ENCODE measurements around the gene PBXIP1. TPM values are rescaled to one million over a fixed set of nuclear protein-coding genes. Genes with fewer than 3 reads are reported as not detected.

The PBXIP1 gene
- total and polyA plus RNA-seq, 2 of the 13 experiments (the other 11 are each of a cell fraction or from before 2014, with no cell fraction given), result 16.3 to 31.9 TPM

DNA sequence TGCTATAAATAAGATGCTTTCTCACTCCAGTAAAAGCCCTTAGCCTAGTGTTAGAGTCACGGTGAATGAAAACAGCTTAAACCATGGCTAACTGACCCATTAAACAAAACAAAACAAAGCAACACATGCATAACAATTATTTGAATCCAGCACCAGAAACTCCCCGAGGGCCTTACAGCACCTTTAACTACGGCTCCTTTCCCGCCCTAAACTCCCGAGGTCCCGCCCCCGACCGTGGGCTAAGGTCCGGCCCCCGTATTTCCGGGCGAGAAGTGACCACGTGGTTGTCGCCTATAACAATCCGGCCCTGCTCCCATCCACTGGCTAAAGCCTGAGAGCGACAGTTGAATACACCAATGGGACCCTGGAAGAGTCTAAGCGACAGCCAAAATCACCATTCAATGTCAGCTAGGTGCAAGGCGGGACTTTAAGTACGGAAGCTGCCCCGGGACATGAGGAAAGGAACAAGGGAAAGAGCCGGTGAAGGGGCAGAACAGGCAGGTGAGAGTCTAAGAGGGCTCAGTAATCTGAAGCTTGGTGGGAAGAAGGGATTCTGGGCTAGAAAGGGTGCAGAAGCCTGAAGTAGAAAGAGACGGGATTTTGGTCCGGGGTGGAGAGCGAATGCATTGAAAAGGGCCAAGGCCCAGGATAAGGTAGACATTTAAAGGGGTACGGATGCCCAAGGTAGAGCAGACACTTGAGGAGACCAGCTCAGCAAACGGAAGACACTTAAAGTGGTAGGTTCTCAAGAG lies 27.2 kb upstream of the PBXIP1 start, which contains the start of gene FLAD1 (continued):
- TF ChIP-seq, protein P1, sequence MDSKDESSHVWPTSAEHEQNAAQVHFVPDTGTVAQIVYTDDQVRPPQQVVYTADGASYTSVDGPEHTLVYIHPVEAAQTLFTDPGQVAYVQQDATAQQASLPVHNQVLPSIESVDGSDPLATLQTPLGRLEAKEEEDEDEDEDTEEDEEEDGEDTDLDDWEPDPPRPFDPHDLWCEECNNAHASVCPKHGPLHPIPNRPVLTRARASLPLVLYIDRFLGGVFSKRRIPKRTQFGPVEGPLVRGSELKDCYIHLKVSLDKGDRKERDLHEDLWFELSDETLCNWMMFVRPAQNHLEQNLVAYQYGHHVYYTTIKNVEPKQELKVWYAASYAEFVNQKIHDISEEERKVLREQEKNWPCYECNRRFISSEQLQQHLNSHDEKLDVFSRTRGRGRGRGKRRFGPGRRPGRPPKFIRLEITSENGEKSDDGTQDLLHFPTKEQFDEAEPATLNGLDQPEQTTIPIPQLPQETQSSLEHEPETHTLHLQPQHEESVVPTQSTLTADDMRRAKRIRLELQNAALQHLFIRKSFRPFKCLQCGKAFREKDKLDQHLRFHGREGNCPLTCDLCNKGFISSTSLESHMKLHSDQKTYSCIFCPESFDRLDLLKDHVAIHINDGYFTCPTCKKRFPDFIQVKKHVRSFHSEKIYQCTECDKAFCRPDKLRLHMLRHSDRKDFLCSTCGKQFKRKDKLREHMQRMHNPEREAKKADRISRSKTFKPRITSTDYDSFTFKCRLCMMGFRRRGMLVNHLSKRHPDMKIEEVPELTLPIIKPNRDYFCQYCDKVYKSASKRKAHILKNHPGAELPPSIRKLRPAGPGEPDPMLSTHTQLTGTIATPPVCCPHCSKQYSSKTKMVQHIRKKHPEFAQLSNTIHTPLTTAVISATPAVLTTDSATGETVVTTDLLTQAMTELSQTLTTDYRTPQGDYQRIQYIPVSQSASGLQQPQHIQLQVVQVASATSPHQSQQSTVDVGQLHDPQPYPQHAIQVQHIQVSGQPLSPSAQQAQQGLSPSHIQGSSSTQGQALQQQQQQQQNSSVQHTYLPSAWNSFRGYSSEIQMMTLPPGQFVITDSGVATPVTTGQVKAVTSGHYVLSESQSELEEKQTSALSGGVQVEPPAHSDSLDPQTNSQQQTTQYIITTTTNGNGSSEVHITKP (CRISPR knock-in tag; IDR thresholded peaks at IDR 0.05; ENCODE audit: low read depth), result no peak; the same call in none of the 2 replicates
- TF ChIP-seq ZBTB21 (CRISPR knock-in tag; IDR thresholded peaks at IDR 0.05) (no peak), NFKBIZ (CRISPR knock-in tag; IDR thresholded peaks at IDR 0.05) (peak; percentile 84; the same call in 1 of the 2 replicates), ZNF703 (CRISPR knock-in tag; IDR thresholded peaks at IDR 0.05; ENCODE audit: borderline replicate concordance) (no peak), ZKSCAN8 (CRISPR knock-in tag; IDR thresholded peaks at IDR 0.05; ENCODE audit: borderline replicate concordance) (peak; percentile 31; the same call in 1 of the 2 replicates), DNMT3B (CRISPR knock-in tag; conservative IDR thresholded peaks at IDR 0.05) (peak; percentile 89), ZNF431 (CRISPR knock-in tag; IDR thresholded peaks at IDR 0.05; ENCODE audit: borderline replicate concordance, low read depth) (no peak), TGIF2 (CRISPR knock-in tag; IDR thresholded peaks at IDR 0.05) (peak; percentile 85), ZNF546 (CRISPR knock-in tag; conservative IDR thresholded peaks at IDR 0.05) (no peak), MYC (CRISPR knock-in tag; IDR thresholded peaks at IDR 0.05; ENCODE audit: borderline replicate concordance) (peak; percentile 87; the same call in 1 of the 2 replicates), BRD4 (CRISPR knock-in tag; IDR thresholded peaks at IDR 0.05) (peak; percentile 46; the same call in 1 of the 2 replicates), ZNF556 (CRISPR knock-in tag; IDR thresholded peaks at IDR 0.05; ENCODE audit: borderline replicate concordance) (no peak; the same call in 1 of the 2 replicates), EED (CRISPR knock-in tag; IDR thresholded peaks at IDR 0.05) (no peak)
- TF ChIP-seq, protein P2, sequence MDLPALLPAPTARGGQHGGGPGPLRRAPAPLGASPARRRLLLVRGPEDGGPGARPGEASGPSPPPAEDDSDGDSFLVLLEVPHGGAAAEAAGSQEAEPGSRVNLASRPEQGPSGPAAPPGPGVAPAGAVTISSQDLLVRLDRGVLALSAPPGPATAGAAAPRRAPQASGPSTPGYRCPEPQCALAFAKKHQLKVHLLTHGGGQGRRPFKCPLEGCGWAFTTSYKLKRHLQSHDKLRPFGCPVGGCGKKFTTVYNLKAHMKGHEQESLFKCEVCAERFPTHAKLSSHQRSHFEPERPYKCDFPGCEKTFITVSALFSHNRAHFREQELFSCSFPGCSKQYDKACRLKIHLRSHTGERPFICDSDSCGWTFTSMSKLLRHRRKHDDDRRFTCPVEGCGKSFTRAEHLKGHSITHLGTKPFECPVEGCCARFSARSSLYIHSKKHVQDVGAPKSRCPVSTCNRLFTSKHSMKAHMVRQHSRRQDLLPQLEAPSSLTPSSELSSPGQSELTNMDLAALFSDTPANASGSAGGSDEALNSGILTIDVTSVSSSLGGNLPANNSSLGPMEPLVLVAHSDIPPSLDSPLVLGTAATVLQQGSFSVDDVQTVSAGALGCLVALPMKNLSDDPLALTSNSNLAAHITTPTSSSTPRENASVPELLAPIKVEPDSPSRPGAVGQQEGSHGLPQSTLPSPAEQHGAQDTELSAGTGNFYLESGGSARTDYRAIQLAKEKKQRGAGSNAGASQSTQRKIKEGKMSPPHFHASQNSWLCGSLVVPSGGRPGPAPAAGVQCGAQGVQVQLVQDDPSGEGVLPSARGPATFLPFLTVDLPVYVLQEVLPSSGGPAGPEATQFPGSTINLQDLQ (CRISPR knock-in tag; IDR thresholded peaks at IDR 0.05), result no peak
- TF ChIP-seq, protein P3, sequence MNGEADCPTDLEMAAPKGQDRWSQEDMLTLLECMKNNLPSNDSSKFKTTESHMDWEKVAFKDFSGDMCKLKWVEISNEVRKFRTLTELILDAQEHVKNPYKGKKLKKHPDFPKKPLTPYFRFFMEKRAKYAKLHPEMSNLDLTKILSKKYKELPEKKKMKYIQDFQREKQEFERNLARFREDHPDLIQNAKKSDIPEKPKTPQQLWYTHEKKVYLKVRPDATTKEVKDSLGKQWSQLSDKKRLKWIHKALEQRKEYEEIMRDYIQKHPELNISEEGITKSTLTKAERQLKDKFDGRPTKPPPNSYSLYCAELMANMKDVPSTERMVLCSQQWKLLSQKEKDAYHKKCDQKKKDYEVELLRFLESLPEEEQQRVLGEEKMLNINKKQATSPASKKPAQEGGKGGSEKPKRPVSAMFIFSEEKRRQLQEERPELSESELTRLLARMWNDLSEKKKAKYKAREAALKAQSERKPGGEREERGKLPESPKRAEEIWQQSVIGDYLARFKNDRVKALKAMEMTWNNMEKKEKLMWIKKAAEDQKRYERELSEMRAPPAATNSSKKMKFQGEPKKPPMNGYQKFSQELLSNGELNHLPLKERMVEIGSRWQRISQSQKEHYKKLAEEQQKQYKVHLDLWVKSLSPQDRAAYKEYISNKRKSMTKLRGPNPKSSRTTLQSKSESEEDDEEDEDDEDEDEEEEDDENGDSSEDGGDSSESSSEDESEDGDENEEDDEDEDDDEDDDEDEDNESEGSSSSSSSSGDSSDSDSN (CRISPR knock-in tag; IDR thresholded peaks at IDR 0.05), result no peak
- TF ChIP-seq, protein P4, sequence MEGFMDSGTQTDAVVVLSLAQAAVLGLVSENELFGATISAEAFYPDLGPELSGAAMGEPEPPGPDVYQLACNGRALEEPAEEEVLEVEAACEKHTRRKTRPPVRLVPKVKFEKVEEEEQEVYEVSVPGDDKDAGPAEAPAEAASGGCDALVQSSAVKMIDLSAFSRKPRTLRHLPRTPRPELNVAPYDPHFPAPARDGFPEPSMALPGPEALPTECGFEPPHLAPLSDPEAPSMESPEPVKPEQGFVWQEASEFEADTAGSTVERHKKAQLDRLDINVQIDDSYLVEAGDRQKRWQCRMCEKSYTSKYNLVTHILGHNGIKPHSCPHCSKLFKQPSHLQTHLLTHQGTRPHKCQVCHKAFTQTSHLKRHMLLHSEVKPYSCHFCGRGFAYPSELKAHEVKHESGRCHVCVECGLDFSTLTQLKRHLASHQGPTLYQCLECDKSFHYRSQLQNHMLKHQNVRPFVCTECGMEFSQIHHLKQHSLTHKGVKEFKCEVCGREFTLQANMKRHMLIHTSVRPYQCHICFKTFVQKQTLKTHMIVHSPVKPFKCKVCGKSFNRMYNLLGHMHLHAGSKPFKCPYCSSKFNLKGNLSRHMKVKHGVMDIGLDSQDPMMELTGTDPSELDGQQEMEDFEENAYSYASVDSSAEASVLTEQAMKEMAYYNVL (CRISPR knock-in tag; IDR thresholded peaks at IDR 0.05; ENCODE audit: borderline replicate concordance), result peak; percentile 78; the same call in 1 of the 2 replicates
